ENCODE data around the gene TEN1. TPM values are rescaled to one million over a fixed set of nuclear protein-coding genes. Genes with fewer than 3 reads are reported as not detected.
"Not testable (repeated sequence)": the region's sequence is repeated elsewhere in the genome, so short reads cannot be mapped to it uniquely, and the experiment has no call there.

TEN1 gene
- total RNA-seq, 2 experiments from 2014 or later: 9.8 to 13.6 TPM

DNA sequence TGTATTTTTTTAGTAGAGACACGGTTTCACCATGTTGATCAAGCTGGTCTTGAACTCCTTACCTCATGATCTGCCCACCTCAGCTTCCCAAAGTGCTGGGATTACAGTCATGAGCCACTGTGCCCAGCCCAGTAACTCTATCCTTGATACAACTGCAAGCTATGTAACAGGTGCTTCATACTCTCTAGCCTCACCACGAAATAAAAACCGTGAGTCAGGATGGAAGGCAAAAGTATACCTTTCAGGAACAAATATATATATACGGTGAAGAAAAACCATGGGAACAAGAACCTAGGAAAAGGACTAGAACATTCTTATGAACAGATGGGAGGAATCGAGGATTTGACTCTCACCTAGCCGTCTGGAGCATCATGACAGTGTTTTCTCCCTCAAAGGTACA, 28.6 kb upstream of the TEN1 start:
- ChIA-PET CTCF (no interaction called here), POLR2A (no interaction called here)
- peaks cover 19% of the 10 kb centered on the region for H3K36me3 Mint-ChIP-seq (ENCODE audit: low read depth)
- DNase-seq (no peak), ATAC-seq (no peak)
- H3K9me3 Mint-ChIP-seq (ENCODE audit: low read depth): no peaks in the 10 kb centered on the region
- intact Hi-C loops (cut with DNase I, micrococcal nuclease): no loop called here
- H3K27ac Mint-ChIP-seq: no peak overlapping the region
- no peaks in the 10 kb centered on the region for H3K27me3 Mint-ChIP-seq
- no peak overlapping the region for H3K4me3 Mint-ChIP-seq
- H3K4me1 Mint-ChIP-seq: no peaks in the 10 kb centered on the region

DNA sequence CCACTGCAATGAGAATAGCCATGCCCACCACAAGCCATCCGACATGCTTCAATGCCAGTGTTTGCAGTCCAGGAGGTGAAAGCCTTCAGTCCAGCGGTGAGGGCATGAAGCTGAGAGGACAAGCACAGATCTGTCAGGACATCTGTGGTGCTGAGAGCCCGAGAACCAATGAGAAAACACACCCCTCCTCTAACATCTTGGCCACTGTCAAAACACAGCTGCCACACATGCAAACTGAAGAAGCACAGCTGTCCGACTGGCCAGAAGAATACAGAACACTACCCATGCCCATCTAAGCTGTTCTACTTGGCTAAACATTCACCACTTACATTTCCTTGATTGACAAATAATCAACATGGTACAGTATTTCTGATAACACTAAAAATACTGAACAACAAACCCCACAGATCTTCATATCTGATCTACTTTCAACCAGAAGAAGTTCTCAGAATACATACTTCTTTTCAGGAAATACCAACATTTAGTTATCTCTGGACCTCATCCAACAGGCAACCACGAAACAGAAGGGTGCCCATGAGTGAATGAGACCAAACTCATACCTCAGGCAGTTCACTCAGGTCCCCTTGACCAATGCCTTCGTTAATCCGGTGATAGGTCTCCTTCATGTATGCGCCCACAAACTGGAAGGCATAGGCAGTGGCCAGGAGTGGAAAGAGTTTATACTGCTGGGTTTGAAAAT, 28.0 kb upstream of the TEN1 start:
- CTCF ChIA-PET: no interaction called here
- Mint-ChIP-seq H3K36me3 (ENCODE audit: low read depth) (peaks cover 23% of the 10 kb centered on the region), H3K27me3 (no peaks in the 10 kb centered on the region), H3K27ac (no peak overlapping the region), H3K4me3 (no peak overlapping the region), H3K9me3 (ENCODE audit: low read depth) (no peaks in the 10 kb centered on the region), H3K4me1 (no peaks in the 10 kb centered on the region)
- POLR2A ChIA-PET: no interaction called here
- no peak for DNase-seq
- intact Hi-C loops (cut with DNase I, micrococcal nuclease): no loop called here
- ATAC-seq: no peak

DNA sequence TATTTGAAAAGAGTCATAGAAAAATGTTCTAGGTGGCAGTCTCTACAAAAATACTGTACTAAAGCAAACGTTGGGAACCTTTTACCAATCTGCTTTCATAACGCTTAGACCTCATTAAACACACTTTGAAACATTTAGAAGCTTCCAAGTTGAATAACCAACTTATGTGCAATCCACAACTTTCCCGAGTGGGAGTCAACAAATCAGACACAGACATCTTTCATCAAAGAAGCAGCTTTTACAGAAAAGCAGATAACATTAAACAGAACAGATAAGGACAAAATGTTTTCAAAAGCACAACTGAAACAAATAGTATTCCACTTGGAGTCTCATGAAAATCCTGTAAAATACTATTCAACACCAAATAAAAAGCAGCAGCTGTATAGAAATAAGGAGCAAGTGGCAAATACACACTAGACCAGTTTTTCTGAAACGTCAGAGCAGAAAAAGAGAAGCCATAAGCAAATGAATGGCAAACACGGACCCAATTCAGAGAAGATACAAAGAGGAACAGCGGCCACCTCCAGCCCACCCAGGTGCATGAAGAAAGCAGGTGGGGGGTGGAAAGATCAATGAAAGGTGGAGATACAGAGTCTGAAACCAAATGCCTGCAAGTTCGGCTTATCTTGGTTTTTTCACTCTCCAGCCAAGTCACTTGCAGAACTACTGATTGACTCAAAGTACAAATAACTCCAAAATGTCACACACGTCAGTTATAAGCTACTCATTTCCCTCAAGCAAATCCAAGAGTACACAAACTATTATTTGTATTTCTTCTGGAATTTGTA, 19.8 kb upstream of the TEN1 start:
- Mint-ChIP-seq H3K36me3 (ENCODE audit: low read depth) (peaks cover 10% of the 10 kb centered on the region), H3K27me3 (no peaks in the 10 kb centered on the region), H3K4me3 (no peak overlapping the region), H3K9me3 (ENCODE audit: low read depth) (no peaks in the 10 kb centered on the region), H3K27ac (no peak overlapping the region), H3K4me1 (peaks cover 2% of the 10 kb centered on the region)
- CTCF ChIA-PET: interaction anchor here (0.7 to 1.5 kb wide), 5 partner anchors 22 to 127 kb away, joined by 3 to 5 read pairs (median 3); no protein-coding TSS in a partner anchor
- DNase-seq (no peak), ATAC-seq (no peak)
- intact Hi-C loops (cut with DNase I, micrococcal nuclease): no loop called here
- POLR2A ChIA-PET: no interaction called here

DNA sequence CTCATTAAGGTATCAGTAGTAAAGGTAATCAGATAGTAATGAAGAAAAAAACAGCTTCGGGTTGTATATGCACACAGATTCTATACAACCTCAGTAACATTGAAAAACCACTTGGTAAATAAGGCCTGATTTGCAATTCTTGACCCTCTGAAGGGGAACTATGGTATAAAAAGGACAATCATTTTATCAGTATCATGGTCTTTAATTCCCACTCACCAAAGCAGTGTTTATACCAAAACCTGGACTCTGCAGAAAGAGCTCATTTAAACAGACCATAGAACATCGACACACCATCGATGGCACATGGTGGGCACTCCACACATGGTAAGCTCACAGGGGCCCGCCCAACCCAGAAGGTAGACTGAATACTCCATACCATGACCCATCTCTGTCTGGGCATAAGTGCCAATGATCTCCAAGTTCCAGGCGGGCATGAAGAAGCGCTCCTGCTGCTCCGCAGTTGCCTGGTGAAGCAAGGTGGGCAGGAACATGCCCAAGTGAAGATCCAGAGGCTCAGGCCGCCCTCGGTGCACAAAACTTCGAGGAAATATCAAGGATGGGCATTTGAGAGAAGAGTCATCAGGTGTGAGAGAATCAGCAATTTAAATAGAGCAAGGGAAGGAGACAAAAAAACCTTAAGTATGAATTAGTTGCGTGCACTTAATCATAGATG, 19.1 kb upstream of the TEN1 start:
- POLR2A ChIA-PET: no interaction called here
- H3K4me3 Mint-ChIP-seq: no peak overlapping the region
- CTCF ChIA-PET: interaction anchor here (0.9 to 1.5 kb wide), 4 partner anchors 21 to 54 kb away, joined by 3 to 5 read pairs (median 4); no protein-coding TSS in a partner anchor

DNA sequence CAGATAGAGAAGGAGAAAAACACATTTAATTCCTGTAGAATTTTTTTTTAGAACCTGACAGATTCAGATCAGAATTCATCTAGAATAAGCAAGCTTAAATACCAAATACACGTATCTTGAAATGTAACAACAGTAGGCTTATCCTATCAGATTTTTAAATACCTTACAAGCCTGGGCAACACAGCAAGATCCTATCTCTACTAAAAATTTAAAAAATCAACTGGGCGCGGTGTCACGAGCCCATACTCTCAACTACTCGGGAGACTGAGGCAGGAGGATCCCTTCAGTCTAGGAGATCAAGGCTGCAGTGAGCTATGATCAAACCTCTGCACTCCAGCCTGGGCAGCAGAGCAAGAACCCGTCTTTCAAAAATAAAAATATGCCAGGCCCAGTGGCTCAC, 13.6 kb upstream of the TEN1 start:
- no peak for ATAC-seq
- intact Hi-C loops (cut with DNase I, micrococcal nuclease): no loop called here
- no peaks in the 10 kb centered on the region for H3K27me3 Mint-ChIP-seq
- ChIA-PET POLR2A (no interaction called here), CTCF (interaction anchor here (0.6 to 1.1 kb wide), 3 partner anchors 37 to 212 kb away, joined by 3 read pairs; no protein-coding TSS in a partner anchor)
- H3K9me3 Mint-ChIP-seq (ENCODE audit: low read depth): no peaks in the 10 kb centered on the region
- H3K27ac Mint-ChIP-seq: no peak overlapping the region
- DNase-seq: no peak
- no peak overlapping the region for H3K4me3 Mint-ChIP-seq
- peaks cover 4% of the 10 kb centered on the region for H3K4me1 Mint-ChIP-seq
- peaks cover 3% of the 10 kb centered on the region for H3K36me3 Mint-ChIP-seq (ENCODE audit: low read depth)

More for the DNA sequence above, 19.1 kb upstream of the TEN1 start:
- Mint-ChIP-seq H3K36me3 (ENCODE audit: low read depth) (peaks cover 10% of the 10 kb centered on the region), H3K9me3 (ENCODE audit: low read depth) (no peaks in the 10 kb centered on the region), H3K27me3 (no peaks in the 10 kb centered on the region), H3K4me1 (peaks cover 2% of the 10 kb centered on the region), H3K27ac (no peak overlapping the region)
- intact Hi-C loops (cut with DNase I, micrococcal nuclease): no loop called here
- DNase-seq: no peak
- ATAC-seq: no peak

DNA sequence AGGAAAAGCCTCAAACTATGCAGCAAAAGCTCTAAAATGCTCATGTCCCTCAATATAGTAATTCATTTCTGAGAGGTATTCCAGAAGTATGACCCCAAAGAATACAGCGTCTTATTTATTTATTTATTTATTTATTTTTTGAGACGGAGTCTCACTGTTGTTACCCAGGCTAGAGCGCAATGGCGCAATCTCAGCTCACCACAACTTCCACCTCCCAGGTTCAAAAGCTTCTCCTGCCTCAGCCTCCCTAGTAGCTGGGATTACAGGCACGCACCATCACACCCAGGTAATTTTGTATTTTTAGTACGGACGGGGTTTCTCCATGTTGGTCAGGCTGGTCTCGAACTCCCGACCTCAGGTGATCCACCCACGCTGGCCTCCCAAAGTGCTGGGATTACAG, 10.0 kb upstream of the TEN1 start:
- DNase-seq; H3K9me3 Mint-ChIP-seq (ENCODE audit: low read depth); H3K4me1 Mint-ChIP-seq; H3K4me3 Mint-ChIP-seq; H3K36me3 Mint-ChIP-seq (ENCODE audit: low read depth); intact Hi-C loops (cut with DNase I, micrococcal nuclease); H3K27ac Mint-ChIP-seq; H3K27me3 Mint-ChIP-seq; ATAC-seq: not testable (repeated sequence)
- POLR2A ChIA-PET: interaction anchor here (0.8 kb wide), 1 partner anchor 327 kb away, joined by 3 read pairs; no protein-coding TSS in a partner anchor
- CTCF ChIA-PET: interaction anchor here (0.6 to 1.4 kb wide), 3 partner anchors 31 to 429 kb away, joined by 3 to 5 read pairs (median 3); no protein-coding TSS in a partner anchor

DNA sequence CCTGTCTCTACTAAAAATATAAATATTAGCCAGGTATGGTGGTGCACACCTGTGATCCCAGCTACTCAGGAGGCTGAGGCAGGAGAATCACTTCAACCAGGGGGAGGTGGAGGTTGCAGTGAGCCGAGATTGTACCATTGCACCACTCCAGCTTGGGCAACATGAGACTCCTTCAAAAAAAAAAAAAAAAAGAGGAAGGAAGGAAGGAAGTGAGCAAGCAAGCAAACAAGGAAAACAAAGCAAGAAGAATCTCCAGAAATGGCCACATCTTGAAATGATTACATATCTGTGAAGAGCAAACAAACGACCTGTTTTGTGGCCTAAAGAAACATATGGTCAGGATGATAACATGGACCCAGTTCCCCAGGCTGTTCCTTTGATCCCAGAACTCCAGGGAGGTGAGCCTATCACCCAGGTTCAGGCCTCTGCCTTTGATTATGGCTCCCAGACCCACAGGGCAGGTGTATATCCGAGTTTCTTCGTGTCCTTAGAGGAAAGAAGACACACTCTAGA, 9.0 kb upstream of the TEN1 start:
- ChIA-PET CTCF (interaction anchor here (0.6 to 1.0 kb wide), 3 partner anchors 8 to 428 kb away, joined by 3 read pairs; partner anchors contain the start of gene SMIM5), POLR2A (no interaction called here)
- no peaks in the 10 kb centered on the region for H3K27me3 Mint-ChIP-seq
- peaks cover 9% of the 10 kb centered on the region for H3K36me3 Mint-ChIP-seq (ENCODE audit: low read depth)
- intact Hi-C loops (cut with DNase I, micrococcal nuclease): no loop called here
- ATAC-seq (no peak), DNase-seq (no peak)
- no peak overlapping the region for H3K4me3 Mint-ChIP-seq
- H3K4me1 Mint-ChIP-seq: peaks cover 4% of the 10 kb centered on the region
- H3K27ac Mint-ChIP-seq: no peak overlapping the region
- H3K9me3 Mint-ChIP-seq (ENCODE audit: low read depth): no peaks in the 10 kb centered on the region

DNA sequence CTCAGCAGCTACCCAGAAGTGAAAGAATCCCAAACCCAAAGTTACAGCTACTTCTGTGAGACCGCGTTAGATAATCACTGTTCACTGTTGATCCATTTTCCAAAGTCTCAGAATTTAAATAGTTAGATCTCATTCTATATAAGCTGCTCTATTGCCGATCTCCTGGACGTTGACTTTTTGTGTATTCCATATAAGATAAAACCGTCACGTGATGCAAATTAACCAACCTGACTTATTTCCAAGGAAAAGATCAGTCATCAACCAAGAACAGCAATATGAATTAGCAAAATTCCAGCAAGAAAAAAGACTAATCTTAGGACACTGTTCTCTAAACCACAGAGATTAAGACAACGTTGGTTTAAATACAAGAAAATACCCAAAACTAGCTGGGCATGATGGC, 8.4 kb upstream of the TEN1 start:
- no peaks in the 10 kb centered on the region for H3K9me3 Mint-ChIP-seq (ENCODE audit: low read depth)
- no peak overlapping the region for H3K4me3 Mint-ChIP-seq
- intact Hi-C loops (cut with DNase I, micrococcal nuclease): no loop called here
- no peaks in the 10 kb centered on the region for H3K27me3 Mint-ChIP-seq
- no peak overlapping the region for H3K27ac Mint-ChIP-seq
- H3K4me1 Mint-ChIP-seq: peaks cover 5% of the 10 kb centered on the region
- POLR2A ChIA-PET: no interaction called here
- ATAC-seq (no peak), DNase-seq (no peak)
- peaks cover 10% of the 10 kb centered on the region for H3K36me3 Mint-ChIP-seq (ENCODE audit: low read depth)
- CTCF ChIA-PET: interaction anchor here (0.6 to 1.0 kb wide), 2 partner anchors 8 to 338 kb away, joined by 3 read pairs; partner anchors contain the start of gene SMIM5

DNA sequence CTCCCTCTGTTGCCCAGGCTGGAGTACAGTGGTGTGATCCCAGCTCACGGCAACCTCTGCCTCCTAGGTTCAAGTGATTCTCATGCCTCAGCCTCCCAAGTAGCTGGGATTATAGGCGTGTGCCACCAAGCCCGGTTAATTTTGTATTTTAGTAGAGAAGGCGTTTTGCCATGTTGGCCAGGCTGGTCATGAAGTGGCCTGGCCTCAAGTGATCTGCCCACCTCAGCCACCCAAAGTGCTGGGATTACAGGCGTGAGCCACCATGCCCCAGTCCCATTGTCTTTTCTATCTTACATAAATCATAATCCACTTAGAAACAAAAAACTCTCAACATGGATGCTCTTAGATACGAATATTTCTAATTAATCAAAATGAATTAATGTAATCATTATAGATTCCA, 3.9 kb upstream of the TEN1 start:
- DNase-seq; POLR2A ChIA-PET; H3K9me3 Mint-ChIP-seq (ENCODE audit: low read depth); H3K27ac Mint-ChIP-seq; H3K27me3 Mint-ChIP-seq; CTCF ChIA-PET; H3K4me3 Mint-ChIP-seq; ATAC-seq: not testable (repeated sequence)
- H3K4me1 Mint-ChIP-seq: peaks cover 22% of the 10 kb centered on the region
- intact Hi-C loops (cut with DNase I, micrococcal nuclease): loop anchor here in 1 of 2 experiments (5.0 kb wide), 1 partner anchor 762 kb away; the partner anchor contains the start of genes MFSD11 and SRSF2
- peaks cover 14% of the 10 kb centered on the region for H3K36me3 Mint-ChIP-seq (ENCODE audit: low read depth)

DNA sequence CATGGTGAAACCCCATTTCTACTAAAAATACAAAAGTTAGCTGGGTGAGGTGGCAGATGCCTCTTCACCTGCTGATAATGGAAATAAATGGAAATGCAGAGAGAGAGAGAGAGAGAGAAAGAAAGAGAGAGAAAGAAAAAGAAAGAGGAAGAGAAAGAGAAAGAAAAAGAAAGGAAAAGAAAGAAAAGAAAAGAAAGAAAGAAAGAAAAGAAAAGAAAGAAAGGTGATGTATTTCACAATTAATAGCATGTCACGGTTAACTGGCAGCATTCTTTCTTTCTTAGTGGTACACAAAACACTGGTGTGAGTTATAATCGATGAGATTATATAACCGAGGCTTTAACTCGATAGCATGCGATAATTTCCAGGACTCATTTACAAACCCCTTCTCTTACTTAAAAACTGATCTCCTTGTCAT, 3.3 kb upstream of the TEN1 start:
- H3K9me3 Mint-ChIP-seq (ENCODE audit: low read depth): no peaks in the 10 kb centered on the region
- intact Hi-C loops (cut with DNase I, micrococcal nuclease): loop anchor here in 1 of 2 experiments (5.0 kb wide), 1 partner anchor 762 kb away; the partner anchor contains the start of genes MFSD11 and SRSF2
- H3K4me3 Mint-ChIP-seq: no peak overlapping the region
- POLR2A ChIA-PET: interaction anchor here (0.5 kb wide), 1 partner anchor 90 kb away, joined by 3 read pairs; no protein-coding TSS in a partner anchor
- no peaks in the 10 kb centered on the region for H3K27me3 Mint-ChIP-seq
- ATAC-seq (no peak), DNase-seq (no peak)
- H3K4me1 Mint-ChIP-seq: peaks cover 28% of the 10 kb centered on the region
- H3K27ac Mint-ChIP-seq: no peak overlapping the region
- CTCF ChIA-PET: no interaction called here
- H3K36me3 Mint-ChIP-seq (ENCODE audit: low read depth): peaks cover 14% of the 10 kb centered on the region
